Gastrocnemius medialis (tissue), 4 donors: ENCODE results near the gene ARMH1. TPM values are rescaled to one million over a fixed set of nuclear protein-coding genes. Genes with fewer than 3 reads are reported as not detected.
A peak's percentile ranks its signal among the peaks of the same experiment; 100 is the strongest.

Source experiments
- ATAC-seq, 2 donors: fragments of 150-250 bp; one replicate each; pipeline ENCODE4 v1.9.1; 2016
- DNase-seq, 2 donors: peaks; one replicate each; pipeline ENCODE4 v3.0.0-alpha.2; 2019
- H3K27ac ChIP-seq, 4 donors: fragments of 200-600 bp; sonication (generic); 1 replicate in 1 of 4; 2 replicates in 3 of 4; pipeline ENCODE4 v1.5.1; 2016 to 2018; ENCODE audit warnings: mild to moderate bottlenecking in 2 of 4, moderate library complexity in 1 of 4
- H3K27me3 ChIP-seq, 3 donors: fragments of 200-600 bp; sonication (generic) in 2 of 3; 1 replicate in 1 of 3; 2 replicates in 2 of 3; pipeline versions ENCODE4 v1.5.1 to v1.6.0; 2016 to 2019; ENCODE audit warnings: mild to moderate bottlenecking in 1 of 3, moderate library complexity in 1 of 3
- H3K36me3 ChIP-seq, 2 donors: fragments of 200-600 bp; sonication (generic) in 1 of 2; one replicate each; pipeline ENCODE4 v1.5.1; 2017 to 2018
- H3K4me1 ChIP-seq, 2 donors: fragments of 200-600 bp; sonication (generic) in 1 of 2; one replicate each; pipeline ENCODE4 v1.5.1; 2016 to 2017; ENCODE audit warnings: mild to moderate bottlenecking in 2 of 2
- H3K4me3 ChIP-seq, 4 donors: fragments of 200-600 bp; sonication (generic) in 3 of 4; 1 replicate in 1 of 4; 2 replicates in 3 of 4; pipeline ENCODE4 v1.5.1; 2016 to 2019; ENCODE audit warnings: mild to moderate bottlenecking in 2 of 4
- H3K9me3 ChIP-seq, 3 donors: fragments of 200-600 bp; sonication (generic) in 2 of 3; 1 replicate in 1 of 3; 2 replicates in 2 of 3; pipeline ENCODE4 v1.5.1; 2016 to 2019
- CTCF ChIP-seq, 5 experiments: fragments of 450-650 bp in 3 of 5; fragments of 200-600 bp in 2 of 5; sonication (generic) in 2 of 5; IDR thresholded peaks in 4 of 5; conservative IDR thresholded peaks in 1 of 5; 1 replicate in 4 of 5; 2 replicates in 1 of 5; pipeline ENCODE4 v1.5.1; 2016 to 2019; ENCODE audit warnings: antibody characterized with exemption in 5 of 5, mild to moderate bottlenecking in 3 of 5, moderate library complexity in 3 of 5
- POLR2A ChIP-seq, 2 donors: fragments of 450-650 bp; IDR thresholded peaks; one replicate each; pipeline ENCODE4 v1.6.1; 2017; ENCODE audit warnings: antibody characterized with exemption in 2 of 2, mild to moderate bottlenecking in 2 of 2, moderate library complexity in 2 of 2
- in situ Hi-C, 4 donors: fragments of 200-750 bp; cut with MboI; loops; one replicate each; pipeline versions ENCODE4 v1.15.0 to v1.8.0; 2017; ENCODE audit warnings: low sequenced_read_pairs in 4 of 4
- intact Hi-C: fragments of 100-400 bp; cut with DNase I; formaldehyde crosslinking; loops from one replicate; pipeline ENCODE4 v1.15.1; 2023; ENCODE audit warnings: low total_unique reads
- total RNA-seq, 4 donors: library from RNA; depleted of rRNA; stranded (reverse); fragments of >200 nt; gene quantifications; one replicate each; pipeline versions ENCODE4 v1.1.0 to v1.2.3, GENCODE V29; 2016

ARMH1 gene
- total RNA-seq, 4 donors from 2014 or later: 0.78 TPM; not detected in 3

- no peaks in the 10 kb centered on the region for H3K36me3 ChIP-seq
- H3K9me3 ChIP-seq: no peaks in the 10 kb centered on the region
- TF ChIP-seq CTCF (IDR thresholded peaks at IDR 0.05 in 4 of 5, conservative IDR thresholded peaks at IDR 0.05 in 1 of 5) (no peak), POLR2A (IDR thresholded peaks at IDR 0.05) (no peak)
- no peak overlapping the region for H3K4me3 ChIP-seq
- peaks cover 21 to 44% of the 10 kb centered on the region in 2 donors for H3K4me1 ChIP-seq
- DNase-seq: no peak
- in situ Hi-C loops (no loop called here), intact Hi-C loops (loop anchor here (5.0 kb wide), 1 partner anchor 40 kb away; no protein-coding TSS in a partner anchor)
- H3K27ac ChIP-seq: peak overlapping the region; percentile 88 to 99 (median 95)
- no peaks in the 10 kb centered on the region for H3K27me3 ChIP-seq
- ATAC-seq: no peak
Measured at GRCh38 chr1:44672254-44672955, 2.1 kb upstream of the ARMH1 start.

- Histone ChIP-seq H3K4me1 (peaks cover 21 to 44% of the 10 kb centered on the region in 2 donors), H3K36me3 (no peaks in the 10 kb centered on the region), H3K9me3 (no peaks in the 10 kb centered on the region), H3K27me3 (no peaks in the 10 kb centered on the region), H3K27ac (peak overlapping the region; percentile 88 to 99 (median 95)), H3K4me3 (peak overlapping the region; percentile 62 to 88 (median 69))
- DNase-seq (no peak), ATAC-seq (no peak)
- TF ChIP-seq CTCF (IDR thresholded peaks at IDR 0.05 in 4 of 5, conservative IDR thresholded peaks at IDR 0.05 in 1 of 5) (no peak), POLR2A (IDR thresholded peaks at IDR 0.05) (no peak)
- in situ Hi-C loops (no loop called here), intact Hi-C loops (loop anchor here (5.0 kb wide), 1 partner anchor 41 kb away; no protein-coding TSS in a partner anchor)
Measured at GRCh38 chr1:44672961-44673674, 1.4 kb upstream of the ARMH1 start.

- peak overlapping the region; percentile 62 to 88 (median 69) for H3K4me3 ChIP-seq
- H3K27ac ChIP-seq: peak overlapping the region; percentile 88 to 99 (median 95)
- no peaks in the 10 kb centered on the region for H3K27me3 ChIP-seq
- DNase-seq (no peak), ATAC-seq (peak in 1 of 2 donors; percentile 21)
- TF ChIP-seq CTCF (IDR thresholded peaks at IDR 0.05 in 4 of 5, conservative IDR thresholded peaks at IDR 0.05 in 1 of 5): no peak
- TF ChIP-seq POLR2A (IDR thresholded peaks at IDR 0.05): no peak
- peaks cover 21 to 44% of the 10 kb centered on the region in 2 donors for H3K4me1 ChIP-seq
- in situ Hi-C loops: no loop called here
- no peaks in the 10 kb centered on the region for H3K9me3 ChIP-seq
- no peaks in the 10 kb centered on the region for H3K36me3 ChIP-seq
- intact Hi-C loops: loop anchor here (2.0 to 5.0 kb wide), 2 partner anchors 41 to 57 kb away; partner anchors contain the start of gene RNU5D-1
Measured at GRCh38 chr1:44673675-44674112, 820 bp upstream of the ARMH1 start.

- H3K4me3 ChIP-seq: peak overlapping the region; percentile 62 to 88 (median 69)
- H3K4me1 ChIP-seq: peaks cover 21 to 44% of the 10 kb centered on the region in 2 donors
- DNase-seq: no peak
- no peaks in the 10 kb centered on the region for H3K36me3 ChIP-seq
- intact Hi-C loops (loop anchor here (2.0 kb wide), 1 partner anchor 56 kb away; the partner anchor contains the start of gene RNU5D-1), in situ Hi-C loops (no loop called here)
- H3K27ac ChIP-seq: peak overlapping the region; percentile 88 to 99 (median 95)
- no peaks in the 10 kb centered on the region for H3K27me3 ChIP-seq
- H3K9me3 ChIP-seq: no peaks in the 10 kb centered on the region
- TF ChIP-seq POLR2A (IDR thresholded peaks at IDR 0.05) (no peak), CTCF (IDR thresholded peaks at IDR 0.05 in 4 of 5, conservative IDR thresholded peaks at IDR 0.05 in 1 of 5) (no peak)
- no peak for ATAC-seq
Measured at GRCh38 chr1:44675186-44675585, 672 bp downstream of the ARMH1 start.
